C4-2B (cell line): Measurements from ENCODE around the gene MYH10.

Source experiments
- CTCF ChIP-seq: fragments of 450-650 bp; conservative IDR thresholded peaks from 2 replicates; pipeline ENCODE4 v1.5.1; 2017; ENCODE audit warnings: mild to moderate bottlenecking
- ZFX ChIP-seq: fragments of 450-650 bp; IDR thresholded peaks from 2 replicates; pipeline ENCODE4 v1.6.1; 2017

- TF ChIP-seq CTCF = no peak
- no peak for TF ChIP-seq ZFX
Observed at GRCh38 chr17:8608001-8608400, 22.5 kb downstream of the MYH10 start.
